ENCODE results near the gene ONECUT3. TPM values are rescaled to one million over a fixed set of nuclear protein-coding genes. Genes with fewer than 3 reads are reported as not detected.

Gene ONECUT3
- total and polyA plus RNA-seq, 8 donors: 0.13 TPM; not detected in 7

DNA sequence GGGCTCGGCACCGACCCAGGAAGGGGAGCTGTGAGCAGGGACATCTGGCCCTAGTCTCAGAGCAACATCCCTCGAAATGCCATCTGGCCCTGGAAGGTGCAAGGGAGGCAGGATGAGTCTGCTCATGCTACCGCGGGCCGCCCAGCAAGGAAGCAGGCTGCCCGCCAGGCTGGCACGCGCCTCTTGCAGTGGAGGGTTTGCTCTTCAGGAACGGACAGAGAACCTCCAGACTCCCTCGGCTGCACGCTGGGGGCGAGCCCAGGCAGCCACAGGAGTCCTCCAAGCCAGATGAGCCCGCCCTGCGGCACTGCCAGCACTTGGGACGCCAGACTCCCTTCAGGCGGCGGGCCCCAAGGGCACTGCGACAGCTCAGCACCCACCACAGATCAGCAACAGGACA is 68.9 kb downstream of the ONECUT3 start:
- Histone ChIP-seq H3K9me3 (no peaks in the 10 kb centered on the region), H3K27me3 (no peaks in the 10 kb centered on the region), H3K27ac (no peak overlapping the region), H3K36me3 (peaks cover 6 to 40% (median 17%) of the 10 kb centered on the region in 3 donors), H3K4me3 (no peak overlapping the region), H3K4me1 (peaks cover 0 to 2% (median 0%) of the 10 kb centered on the region in 3 donors)
- FAIRE-seq (no peak), DNase-seq (no peak), ATAC-seq (no peak)
- WGBS, 2 donors: 87 to 93% methylated on average over 15 to 19 of the region's 19 CpGs
- intact Hi-C loops (cut with DNase I): no loop called here
- TF ChIP-seq, protein P1, sequence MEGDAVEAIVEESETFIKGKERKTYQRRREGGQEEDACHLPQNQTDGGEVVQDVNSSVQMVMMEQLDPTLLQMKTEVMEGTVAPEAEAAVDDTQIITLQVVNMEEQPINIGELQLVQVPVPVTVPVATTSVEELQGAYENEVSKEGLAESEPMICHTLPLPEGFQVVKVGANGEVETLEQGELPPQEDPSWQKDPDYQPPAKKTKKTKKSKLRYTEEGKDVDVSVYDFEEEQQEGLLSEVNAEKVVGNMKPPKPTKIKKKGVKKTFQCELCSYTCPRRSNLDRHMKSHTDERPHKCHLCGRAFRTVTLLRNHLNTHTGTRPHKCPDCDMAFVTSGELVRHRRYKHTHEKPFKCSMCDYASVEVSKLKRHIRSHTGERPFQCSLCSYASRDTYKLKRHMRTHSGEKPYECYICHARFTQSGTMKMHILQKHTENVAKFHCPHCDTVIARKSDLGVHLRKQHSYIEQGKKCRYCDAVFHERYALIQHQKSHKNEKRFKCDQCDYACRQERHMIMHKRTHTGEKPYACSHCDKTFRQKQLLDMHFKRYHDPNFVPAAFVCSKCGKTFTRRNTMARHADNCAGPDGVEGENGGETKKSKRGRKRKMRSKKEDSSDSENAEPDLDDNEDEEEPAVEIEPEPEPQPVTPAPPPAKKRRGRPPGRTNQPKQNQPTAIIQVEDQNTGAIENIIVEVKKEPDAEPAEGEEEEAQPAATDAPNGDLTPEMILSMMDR (IDR thresholded peaks at IDR 0.05): no peak

GRCh38 chr19:1823020-1823419 is 69.7 kb downstream of the ONECUT3 start:
- ATAC-seq: no peak
- Histone ChIP-seq H3K4me1 (peaks cover 0 to 2% (median 0%) of the 10 kb centered on the region in 3 donors), H3K9me3 (no peaks in the 10 kb centered on the region), H3K4me3 (no peak overlapping the region), H3K27ac (no peak overlapping the region), H3K27me3 (no peaks in the 10 kb centered on the region), H3K36me3 (peaks cover 6 to 40% (median 15%) of the 10 kb centered on the region in 3 donors)
- peak in 1 of 6 donors; percentile 59 for DNase-seq
- 91 to 92% methylated on average over 8 of the region's 8 CpGs for WGBS, 2 donors
- intact Hi-C loops (cut with DNase I): no loop called here
- no peak for FAIRE-seq
- TF ChIP-seq, protein P1 (IDR thresholded peaks at IDR 0.05): no peak

GRCh38 chr19:1823539-1824251 is 70.4 kb downstream of the ONECUT3 start:
- Histone ChIP-seq H3K27ac (no peak overlapping the region), H3K36me3 (peaks cover 5 to 33% (median 8%) of the 10 kb centered on the region in 3 donors), H3K27me3 (no peaks in the 10 kb centered on the region), H3K4me3 (no peak overlapping the region), H3K4me1 (peaks cover 0 to 2% (median 0%) of the 10 kb centered on the region in 3 donors), H3K9me3 (no peaks in the 10 kb centered on the region)
- FAIRE-seq (no peak), DNase-seq (peak in 2 of 6 donors; percentile 31 to 74), ATAC-seq (no peak)
- 90% methylated on average over 36 of the region's 36 CpGs for WGBS, 2 donors
- intact Hi-C loops (cut with DNase I): no loop called here
- TF ChIP-seq, protein P1 (IDR thresholded peaks at IDR 0.05): no peak

GRCh38 chr19:1824252-1824622 is 70.9 kb downstream of the ONECUT3 start:
- TF ChIP-seq, protein P1 (IDR thresholded peaks at IDR 0.05): no peak
- H3K9me3 ChIP-seq: no peaks in the 10 kb centered on the region
- H3K4me3 ChIP-seq: no peak overlapping the region
- H3K4me1 ChIP-seq: peaks cover 0 to 2% (median 0%) of the 10 kb centered on the region in 3 donors
- FAIRE-seq (no peak), DNase-seq (no peak), ATAC-seq (no peak)
- WGBS, 2 donors: 86 to 88% methylated on average over 14 of the region's 14 CpGs
- H3K36me3 ChIP-seq: peaks cover 3 to 28% (median 8%) of the 10 kb centered on the region in 3 donors
- no peak overlapping the region for H3K27ac ChIP-seq
- no peaks in the 10 kb centered on the region for H3K27me3 ChIP-seq
- intact Hi-C loops (cut with DNase I): no loop called here

Data from pancreas (tissue), 10 donors.